SK-N-SH treated with all-trans-retinoic acid at 6 μM for 48 hours (cell line): ENCODE measurements around the gene CNPY1.

Source experiments
- ARNTL ChIP-seq: fragments of 450-650 bp; formaldehyde crosslinking; IDR thresholded peaks from 2 replicates; pipeline ENCODE4 v1.5.0; 2020; ENCODE audit warnings: low read depth, mild to moderate bottlenecking, moderate library complexity, borderline replicate concordance
- CREB5 ChIP-seq: fragments of 250-450 bp; sonication (Bioruptor Pico); IDR thresholded peaks from 2 replicates; pipeline ENCODE4 v1.5.1; 2020; ENCODE audit warnings: low read depth, mild to moderate bottlenecking, moderate library complexity
- CSDC2 ChIP-seq: fragments of 250-450 bp; sonication (Bioruptor Pico); IDR thresholded peaks from 2 replicates; pipeline ENCODE4 v1.5.0; 2020; ENCODE audit warnings: mild to moderate bottlenecking, moderate library complexity
- CSRNP3 ChIP-seq: fragments of 250-450 bp; sonication (Bioruptor Pico); IDR thresholded peaks from 2 replicates; pipeline ENCODE4 v1.5.1; 2021; ENCODE audit warnings: mild to moderate bottlenecking, moderate library complexity
- RARB ChIP-seq: fragments of 250-450 bp; sonication (Bioruptor Pico); IDR thresholded peaks from 2 replicates; pipeline ENCODE4 v1.8.0; 2021; ENCODE audit warnings: mild to moderate bottlenecking, moderate library complexity
- TSHZ2 ChIP-seq: fragments of 250-450 bp; sonication (Bioruptor Pico); IDR thresholded peaks from 2 replicates; pipeline ENCODE4 v1.5.0; 2020; ENCODE audit warnings: mild to moderate bottlenecking, moderate library complexity
- ZFP3 ChIP-seq: fragments of 250-450 bp; sonication (Bioruptor Pico); IDR thresholded peaks from 2 replicates; pipeline ENCODE4 v1.5.0; 2020; ENCODE audit warnings: mild to moderate bottlenecking, moderate library complexity

- TF ChIP-seq TSHZ2 (CRISPR knock-in tag) (no peak), CSRNP3 (CRISPR knock-in tag) (no peak), CSDC2 (CRISPR knock-in tag) (no peak), RARB (CRISPR knock-in tag) (no peak), CREB5 (CRISPR knock-in tag) (no peak), ARNTL (CRISPR knock-in tag) (no peak), ZFP3 (CRISPR knock-in tag) (no peak)
Measured at GRCh38 chr7:155557778-155558177, 11.4 kb upstream of the CNPY1 start.
